GM23338 (cell line): Measurements from ENCODE around the gene IRF8. TPM values are rescaled to one million over a fixed set of nuclear protein-coding genes. Genes with fewer than 3 reads are reported as not detected.

Source experiments
- ATAC-seq: fragments of 200-7000 bp; cut with Tn5 transposase; 3 replicates; pipeline ENCODE4 v1.9.1; 2020
- DNase-seq: peaks from one replicate; pipeline ENCODE4 v3.0.0-alpha.2; 2015; ENCODE audit warnings: low spot score
- H2AFZ ChIP-seq: fragments of 200-600 bp; sonication (generic); 2 replicates; pipeline ENCODE4 v1.8.0; 2016; ENCODE audit warnings: antibody characterized with exemption, mild to moderate bottlenecking, moderate library complexity
- H3F3A ChIP-seq: fragments of 200-600 bp; sonication (generic); replicated peaks from 2 replicates; pipeline ENCODE4 v1.8.0; 2017; ENCODE audit warnings: antibody characterized with exemption, mixed run types, low read depth
- H3K27ac ChIP-seq: fragments of 200-600 bp; sonication (generic); 2 replicates; pipeline ENCODE4 v1.6.1; 2016; ENCODE audit warnings: low read depth
- H3K27me3 ChIP-seq: fragments of 200-600 bp; sonication (generic); 2 replicates; pipeline ENCODE4 v1.8.0; 2016; ENCODE audit warnings: mild to moderate bottlenecking, mixed run types, moderate library complexity; ENCODE audit not compliant: insufficient read depth
- H3K36me3 ChIP-seq: fragments of 200-600 bp; sonication (generic); 2 replicates; pipeline ENCODE4 v1.8.0; 2016; ENCODE audit warnings: mild to moderate bottlenecking; ENCODE audit not compliant: insufficient read depth
- H3K4me1 ChIP-seq: fragments of 200-600 bp; sonication (generic); 2 replicates; pipeline ENCODE4 v1.8.0; 2016; ENCODE audit warnings: mild to moderate bottlenecking, moderate library complexity; ENCODE audit not compliant: insufficient read depth
- H3K4me2 ChIP-seq: fragments of 200-600 bp; sonication (generic); 2 replicates; pipeline ENCODE4 v1.7.1; 2017; ENCODE audit warnings: mixed run types
- H3K4me3 ChIP-seq: fragments of 200-600 bp; sonication (generic); 2 replicates; pipeline ENCODE4 v1.6.1; 2016; ENCODE audit warnings: mixed run types
- H3K79me2 ChIP-seq: fragments of 200-600 bp; sonication (generic); replicated peaks from 2 replicates; pipeline ENCODE4 v1.8.0; 2017; ENCODE audit warnings: mild to moderate bottlenecking; ENCODE audit not compliant: insufficient read depth
- H3K9me2 ChIP-seq: fragments of 200-600 bp; sonication (generic); 2 replicates; pipeline ENCODE4 v1.8.0; 2017; ENCODE audit not compliant: insufficient read depth
- H4K20me1 ChIP-seq: fragments of 200-600 bp; sonication (generic); replicated peaks from 2 replicates; pipeline ENCODE4 v1.8.0; 2017; ENCODE audit warnings: mild to moderate bottlenecking; ENCODE audit not compliant: insufficient read depth
- H3K27ac Mint-ChIP-seq: 2 replicates; pipeline ENCODE4 v1.8.0; 2020; ENCODE audit warnings: inconsistent platforms, mild to moderate bottlenecking, moderate library complexity, mixed read lengths
- H3K27me3 Mint-ChIP-seq: 3 replicates; pipeline ENCODE4 v1.8.0; 2022; ENCODE audit warnings: low read depth, mild to moderate bottlenecking, moderate library complexity, mixed read lengths, inconsistent platforms; ENCODE audit not compliant: insufficient read depth, poor library complexity
- H3K36me3 Mint-ChIP-seq: 3 replicates; pipeline ENCODE4 v1.8.0; 2021; ENCODE audit warnings: low read depth, mild to moderate bottlenecking, inconsistent platforms, moderate library complexity, mixed read lengths
- H3K4me1 Mint-ChIP-seq: 3 replicates; pipeline ENCODE4 v1.8.0; 2020; ENCODE audit warnings: mild to moderate bottlenecking, inconsistent platforms, mixed read lengths
- H3K4me3 Mint-ChIP-seq: 3 replicates; pipeline ENCODE4 v1.8.0; 2021; ENCODE audit warnings: moderate library complexity, mild to moderate bottlenecking, inconsistent platforms, mixed read lengths
- H3K9me3 Mint-ChIP-seq: 3 replicates; pipeline ENCODE4 v1.8.0; 2020; ENCODE audit warnings: moderate library complexity, mild to moderate bottlenecking, inconsistent platforms, mixed read lengths
- CTCF ChIP-seq, 2 experiments: fragments of 200-600 bp in 1 of 2; sonication (generic) in 1 of 2; conservative IDR thresholded peaks; 2 replicates each; pipeline versions ENCODE4 v1.5.1 to v1.6.1; 2016 to 2017; ENCODE audit warnings: antibody characterized with exemption in 2 of 2, low read depth in 2 of 2, mild to moderate bottlenecking in 2 of 2, moderate library complexity in 1 of 2
- ETS1 ChIP-seq: IDR thresholded peaks from 2 replicates; pipeline ENCODE4 v1.6.1; 2016; ENCODE audit warnings: antibody characterized with exemption
- EZH2 ChIP-seq: fragments of 200-600 bp; sonication (generic); IDR thresholded peaks from one replicate; pipeline ENCODE4 v1.8.0; 2017; ENCODE audit warnings: antibody characterized with exemption, mild to moderate bottlenecking, low read depth; ENCODE audit not compliant: unreplicated experiment
- JUNB ChIP-seq: IDR thresholded peaks from one replicate; pipeline ENCODE4 v1.6.1; 2016; ENCODE audit warnings: antibody characterized with exemption; ENCODE audit not compliant: unreplicated experiment
- POLR2AphosphoS5 ChIP-seq: IDR thresholded peaks from 2 replicates; pipeline ENCODE4 v1.6.1; 2016; ENCODE audit warnings: antibody characterized with exemption, low read depth
- REST ChIP-seq: IDR thresholded peaks from one replicate; pipeline ENCODE4 v1.6.1; 2018; ENCODE audit warnings: antibody characterized with exemption; ENCODE audit not compliant: unreplicated experiment
- STAT1 ChIP-seq: IDR thresholded peaks from one replicate; pipeline ENCODE4 v1.6.1; 2016; ENCODE audit warnings: antibody characterized with exemption; ENCODE audit not compliant: unreplicated experiment
- ZNF331 ChIP-seq: fragments of 250-450 bp; sonication (Bioruptor Pico); IDR thresholded peaks from 2 replicates; pipeline ENCODE4 v1.5.0; 2020; ENCODE audit warnings: low read depth, mild to moderate bottlenecking, moderate library complexity
- ZNF462 ChIP-seq: fragments of 250-450 bp; sonication (Bioruptor Pico); IDR thresholded peaks from 2 replicates; pipeline ENCODE4 v1.5.0; 2020; ENCODE audit warnings: mild to moderate bottlenecking, moderate library complexity
- polyA plus RNA-seq: library from polyadenylated mRNA; unstranded; fragments of >200 nt; fragmentation: Nextera tagmentation; extraction: Ambion mirVana; gene quantifications from 2 replicates; pipeline ENCODE4 v1.2.1, GENCODE V29; 2016
- total RNA-seq: library from RNA; depleted of rRNA; stranded (reverse); fragments of >200 nt; shearing (Covaris generic); gene quantifications from 2 replicates; pipeline ENCODE4 v1.2.3, GENCODE V29; 2014

The IRF8 gene
- total and polyA plus RNA-seq, 2 experiments from 2014 or later: 0.47 to 2.8 TPM

GRCh38 chr16:85851034-85851785, 47.8 kb upstream of the IRF8 start (continued):
- no peak for TF ChIP-seq REST

GRCh38 chr16:85853547-85854545, 45.1 kb upstream of the IRF8 start:
- Histone ChIP-seq H3K79me2 (no peaks in the 10 kb centered on the region), H3K4me1 (no peaks in the 10 kb centered on the region), H3K9me2 (no peaks in the 10 kb centered on the region), H4K20me1 (no peaks in the 10 kb centered on the region), H3F3A (no peaks in the 10 kb centered on the region), H3K4me2 (no peak overlapping the region), H3K36me3 (no peaks in the 10 kb centered on the region), H3K4me3 (no peak overlapping the region), H3K27me3 (no peaks in the 10 kb centered on the region), H2AFZ (no peak overlapping the region), H3K27ac (no peak overlapping the region)
- Mint-ChIP-seq H3K4me3 (no peak overlapping the region), H3K4me1 (peaks cover 8% of the 10 kb centered on the region), H3K9me3 (no peaks in the 10 kb centered on the region), H3K36me3 (no peaks in the 10 kb centered on the region), H3K27me3 (peaks cover 5% of the 10 kb centered on the region), H3K27ac (no peak overlapping the region)
- no peak for ATAC-seq
- no peak for DNase-seq
- no peak for TF ChIP-seq CTCF (conservative IDR thresholded peaks at IDR 0.05; ENCODE audit: low read depth in 2 of 2)
- TF ChIP-seq ETS1: no peak
- no peak for TF ChIP-seq STAT1
- TF ChIP-seq ZNF331 (CRISPR knock-in tag): no peak
- no peak for TF ChIP-seq JUNB
- TF ChIP-seq POLR2AphosphoS5: no peak
- TF ChIP-seq EZH2: no peak
- TF ChIP-seq ZNF462 (CRISPR knock-in tag): no peak
